GM10248 (cell line): ENCODE results near the gene RSRP1.

Experiments used
- CTCF ChIA-PET: fragments of 300-600 bp; sonication (Branson Sonifier 250); formaldehyde crosslinking; extraction: SDS; loops from one replicate; lab custom pipeline; 2021; ENCODE audit warnings: antibody characterized with exemption; lab: Yijun Ruan, JAX
- POLR2A ChIA-PET: fragments of 350-650 bp; sonication (Branson Sonifier 250); formaldehyde crosslinking; extraction: SDS; loops from one replicate; lab custom pipeline; 2020; ENCODE audit warnings: antibody characterized with exemption; lab: Yijun Ruan, JAX
- DNase-seq: peaks from one replicate; pipeline ENCODE4 v3.0.0; 2012; ENCODE audit errors: extremely low spot score
- TF ChIP-seq, protein P1 (sequence below): IDR thresholded peaks from 2 replicates; pipeline ENCODE4 v1.5.1; 2012; ENCODE audit warnings: mild to moderate bottlenecking, low read depth; ENCODE audit errors: extremely low read depth, missing control alignments, control extremely low read depth

RSRP1 gene

DNA sequence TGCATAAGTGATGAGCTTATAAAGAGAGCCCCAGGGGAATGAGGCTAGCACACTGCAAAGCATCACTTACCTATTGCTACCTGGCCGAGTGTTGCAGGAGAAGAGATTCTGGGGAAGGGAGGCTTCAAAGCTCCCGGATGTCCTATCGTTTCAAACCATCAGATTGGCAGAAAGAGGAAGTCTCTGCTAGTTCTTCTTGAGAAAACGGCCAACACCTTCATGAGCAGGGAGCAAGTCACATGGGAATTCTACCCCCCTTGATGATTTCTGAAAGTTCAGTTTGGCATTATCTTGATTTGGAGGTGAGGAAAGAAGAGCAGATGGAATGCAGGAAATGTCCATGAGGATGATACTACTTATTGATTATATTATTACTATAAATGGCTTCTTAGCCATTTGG, 31.1 kb downstream of the RSRP1 start:
- CTCF ChIA-PET, result interaction anchor here (1.0 to 4.0 kb wide), 3 partner anchors 12 to 17 kb away, joined by 3 to 24 read pairs (median 5); partner anchors contain the start of gene SYF2
- POLR2A ChIA-PET, result interaction anchor here (0.7 to 1.6 kb wide), 2 partner anchors 24 to 1113 kb away, joined by 4 to 5 read pairs; no protein-coding TSS in a partner anchor
- TF ChIP-seq, protein P1, sequence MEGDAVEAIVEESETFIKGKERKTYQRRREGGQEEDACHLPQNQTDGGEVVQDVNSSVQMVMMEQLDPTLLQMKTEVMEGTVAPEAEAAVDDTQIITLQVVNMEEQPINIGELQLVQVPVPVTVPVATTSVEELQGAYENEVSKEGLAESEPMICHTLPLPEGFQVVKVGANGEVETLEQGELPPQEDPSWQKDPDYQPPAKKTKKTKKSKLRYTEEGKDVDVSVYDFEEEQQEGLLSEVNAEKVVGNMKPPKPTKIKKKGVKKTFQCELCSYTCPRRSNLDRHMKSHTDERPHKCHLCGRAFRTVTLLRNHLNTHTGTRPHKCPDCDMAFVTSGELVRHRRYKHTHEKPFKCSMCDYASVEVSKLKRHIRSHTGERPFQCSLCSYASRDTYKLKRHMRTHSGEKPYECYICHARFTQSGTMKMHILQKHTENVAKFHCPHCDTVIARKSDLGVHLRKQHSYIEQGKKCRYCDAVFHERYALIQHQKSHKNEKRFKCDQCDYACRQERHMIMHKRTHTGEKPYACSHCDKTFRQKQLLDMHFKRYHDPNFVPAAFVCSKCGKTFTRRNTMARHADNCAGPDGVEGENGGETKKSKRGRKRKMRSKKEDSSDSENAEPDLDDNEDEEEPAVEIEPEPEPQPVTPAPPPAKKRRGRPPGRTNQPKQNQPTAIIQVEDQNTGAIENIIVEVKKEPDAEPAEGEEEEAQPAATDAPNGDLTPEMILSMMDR, result no peak
- DNase-seq, result no peak

DNA sequence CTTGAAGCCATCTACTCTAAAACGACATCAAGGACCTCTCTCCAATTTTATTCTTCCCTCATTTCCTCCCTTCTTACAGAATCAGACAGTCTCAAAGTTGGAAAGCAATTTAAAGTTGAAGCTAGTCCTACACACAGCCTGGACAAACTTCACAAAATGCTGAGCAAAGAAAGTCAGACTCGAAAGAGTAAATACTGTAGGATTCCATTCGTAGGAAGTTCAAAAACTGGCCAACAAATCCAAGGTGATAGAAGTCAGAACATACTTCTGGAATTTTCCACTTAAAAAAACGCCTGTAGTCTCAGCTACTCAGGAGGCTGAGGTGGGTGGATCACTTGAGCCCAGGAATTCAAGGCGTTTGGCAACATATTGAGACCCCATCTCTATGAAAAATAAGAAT, 34.5 kb downstream of the RSRP1 start:
- POLR2A ChIA-PET, result no interaction called here
- TF ChIP-seq, protein P1, result no peak
- CTCF ChIA-PET, result interaction anchor here (1.5 to 4.0 kb wide), 3 partner anchors 8 to 365 kb away, joined by 3 to 24 read pairs (median 4); no protein-coding TSS in a partner anchor
- no peak for DNase-seq

DNA sequence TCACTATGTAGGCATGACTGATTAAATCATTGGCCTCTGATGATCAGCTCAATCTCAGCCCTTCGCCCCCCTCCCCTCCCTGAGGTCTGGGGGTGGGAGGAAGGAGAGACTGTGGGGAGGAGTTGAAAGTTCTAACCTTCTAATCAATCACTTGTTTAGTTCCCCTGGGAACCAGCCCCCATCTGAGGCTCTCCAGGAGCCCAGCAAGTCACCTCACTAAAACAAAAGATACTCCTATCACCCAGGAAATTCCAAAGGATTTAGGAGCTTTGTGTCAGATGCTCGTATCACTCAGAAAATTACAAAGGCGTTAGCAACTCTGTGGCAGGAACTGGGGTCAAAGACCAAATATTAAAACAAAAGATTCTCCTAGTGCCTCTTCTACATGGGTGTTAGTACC, 36.5 kb downstream of the RSRP1 start:
- TF ChIP-seq, protein P1, result no peak
- ChIA-PET CTCF (no interaction called here), POLR2A (no interaction called here)

DNA sequence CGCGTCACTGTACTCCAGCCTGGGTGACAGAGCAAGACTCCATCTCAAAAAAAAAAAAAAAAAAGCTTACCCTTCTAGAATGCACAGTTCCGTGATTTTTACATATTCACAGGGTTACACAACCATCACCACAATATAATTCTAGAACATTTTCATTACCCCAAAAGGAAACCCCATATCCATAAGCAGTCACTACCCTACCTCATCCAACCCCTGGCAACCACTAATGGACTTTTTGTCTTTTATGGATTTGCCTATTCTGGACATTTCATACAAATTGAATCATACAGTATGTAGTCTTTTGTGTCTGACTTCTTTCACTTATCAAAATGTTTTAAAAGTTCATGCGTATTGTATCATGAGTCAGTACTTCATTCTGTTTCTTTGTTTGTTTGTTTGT, 37.7 kb downstream of the RSRP1 start:
- TF ChIP-seq, protein P1, result no peak
- POLR2A ChIA-PET, result no interaction called here

More for the DNA sequence above, 36.5 kb downstream of the RSRP1 start:
- no peak for DNase-seq

DNA sequence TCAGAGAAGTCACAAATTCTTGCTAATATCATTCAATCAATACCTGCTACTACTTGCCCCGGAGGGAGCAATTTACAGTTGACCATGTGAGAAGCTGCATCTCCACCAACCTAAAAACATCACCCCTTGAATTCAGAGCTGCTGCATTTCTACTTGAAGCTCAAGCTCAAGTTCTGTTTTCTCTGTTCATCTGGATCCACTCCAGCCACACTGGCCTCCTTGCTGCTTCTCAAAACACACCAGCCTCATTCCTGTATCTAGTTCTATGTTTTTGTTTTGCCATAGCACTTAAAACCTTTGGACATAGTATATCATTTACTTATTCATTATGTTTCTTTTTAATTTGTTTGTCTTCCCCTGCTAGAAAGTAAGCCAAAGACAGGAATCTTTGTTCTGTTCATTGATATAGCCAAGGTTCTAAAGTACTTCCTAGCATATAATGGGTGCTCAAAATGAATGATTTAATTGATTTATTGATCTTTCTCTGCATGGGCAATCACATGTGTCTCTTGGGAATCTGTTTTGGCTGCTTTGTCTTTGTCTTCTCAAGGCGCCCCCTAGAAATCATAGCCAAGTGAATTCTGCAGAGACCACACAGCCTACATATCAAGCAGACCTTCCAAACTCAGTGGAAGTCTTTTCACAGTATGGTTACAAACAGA, 38.6 kb downstream of the RSRP1 start:
- TF ChIP-seq, protein P1, result no peak
- DNase-seq, result no peak
- CTCF ChIA-PET, result no interaction called here
- POLR2A ChIA-PET, result interaction anchor here (0.7 kb wide), 1 partner anchor 58 kb away, joined by 4 read pairs; no protein-coding TSS in a partner anchor

More for the DNA sequence above, 37.7 kb downstream of the RSRP1 start:
- CTCF ChIA-PET, result no interaction called here
- no peak for DNase-seq

DNA sequence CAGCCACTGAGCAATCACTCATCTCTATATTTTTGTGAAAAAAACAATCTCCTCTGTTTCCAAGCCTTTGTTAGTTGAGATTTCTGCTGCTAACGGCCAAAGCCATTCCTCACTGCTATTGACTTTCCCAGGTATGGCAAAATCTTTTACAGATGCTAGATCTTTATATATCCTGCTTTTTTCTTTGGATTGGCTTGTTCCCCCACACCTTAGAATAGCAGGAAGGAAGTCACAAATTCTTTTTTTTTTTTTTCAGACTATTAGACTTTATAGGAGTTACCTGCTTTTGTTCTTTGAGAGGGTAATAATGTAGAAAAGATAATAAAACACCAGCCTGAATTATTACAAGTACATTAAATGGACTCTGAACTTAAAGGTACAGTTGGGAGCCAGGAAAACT, 39.2 kb downstream of the RSRP1 start:
- CTCF ChIA-PET, result no interaction called here
- TF ChIP-seq, protein P1, result no peak
- POLR2A ChIA-PET, result interaction anchor here (0.7 kb wide), 1 partner anchor 58 kb away, joined by 4 read pairs; no protein-coding TSS in a partner anchor
- DNase-seq, result no peak
